ENCODE data around the gene KIAA1671. TPM values are rescaled to one million over a fixed set of nuclear protein-coding genes. Genes with fewer than 3 reads are reported as not detected.

Gene KIAA1671
- polyA plus RNA-seq, 1 donor from 2014 or later: 3.0 TPM

DNA sequence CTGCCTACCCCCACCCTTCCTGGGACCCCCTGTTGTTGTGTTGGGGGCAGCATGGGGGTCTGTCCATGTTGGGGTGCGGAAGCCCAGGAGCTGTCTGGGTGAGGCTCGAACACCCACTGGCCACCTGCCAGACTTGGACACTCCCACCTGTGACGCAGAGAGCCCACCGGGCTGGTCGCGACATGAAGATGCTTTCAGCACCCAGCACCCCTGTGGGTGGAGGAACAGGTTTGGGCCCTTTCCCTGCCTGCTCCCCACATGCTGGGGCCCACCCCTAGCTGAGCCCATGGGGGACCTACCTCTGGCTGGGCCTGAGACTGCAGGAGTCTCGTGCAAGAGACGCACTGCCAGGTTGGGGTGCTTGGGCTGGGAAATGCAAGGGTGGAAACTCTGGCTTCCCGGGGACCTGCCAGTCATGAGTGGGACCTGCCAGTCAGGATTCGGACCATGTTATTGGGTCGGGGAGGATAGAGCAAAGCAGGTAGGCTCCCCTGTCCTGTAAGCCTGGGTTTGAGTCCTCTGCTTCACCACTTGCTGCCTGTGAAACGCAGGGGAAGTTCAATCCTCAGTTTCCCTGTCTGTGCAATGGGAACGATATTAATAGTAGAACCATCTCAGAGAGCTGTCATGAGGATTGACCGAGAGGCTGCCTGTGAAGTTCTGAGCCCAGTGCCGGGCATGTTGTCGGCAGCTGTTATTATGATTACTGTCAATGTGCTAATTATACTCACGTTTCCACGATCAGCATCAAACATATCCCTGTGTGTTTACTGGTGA lies 24.1 kb downstream of the KIAA1671 start:
- no peak overlapping the region for H3K9ac ChIP-seq (ENCODE audit: low read length)
- TF ChIP-seq EP300 (conservative IDR thresholded peaks at IDR 0.05; ENCODE audit: poor library complexity, severe bottlenecking) (no peak), EZH2 (IDR thresholded peaks at IDR 0.05; ENCODE audit: borderline replicate concordance, insufficient read depth, low read length, poor library complexity, severe bottlenecking) (no peak), RAD21 (conservative IDR thresholded peaks at IDR 0.05) (no peak), SMC3 (conservative IDR thresholded peaks at IDR 0.05; ENCODE audit: poor library complexity) (no peak), POLR2AphosphoS5 (IDR thresholded peaks at IDR 0.05) (no peak), MXI1 (conservative IDR thresholded peaks at IDR 0.05; ENCODE audit: poor library complexity, severe bottlenecking) (no peak), TAF1 (IDR thresholded peaks at IDR 0.05; ENCODE audit: low read depth) (no peak)
- TF ChIP-seq, protein P1, sequence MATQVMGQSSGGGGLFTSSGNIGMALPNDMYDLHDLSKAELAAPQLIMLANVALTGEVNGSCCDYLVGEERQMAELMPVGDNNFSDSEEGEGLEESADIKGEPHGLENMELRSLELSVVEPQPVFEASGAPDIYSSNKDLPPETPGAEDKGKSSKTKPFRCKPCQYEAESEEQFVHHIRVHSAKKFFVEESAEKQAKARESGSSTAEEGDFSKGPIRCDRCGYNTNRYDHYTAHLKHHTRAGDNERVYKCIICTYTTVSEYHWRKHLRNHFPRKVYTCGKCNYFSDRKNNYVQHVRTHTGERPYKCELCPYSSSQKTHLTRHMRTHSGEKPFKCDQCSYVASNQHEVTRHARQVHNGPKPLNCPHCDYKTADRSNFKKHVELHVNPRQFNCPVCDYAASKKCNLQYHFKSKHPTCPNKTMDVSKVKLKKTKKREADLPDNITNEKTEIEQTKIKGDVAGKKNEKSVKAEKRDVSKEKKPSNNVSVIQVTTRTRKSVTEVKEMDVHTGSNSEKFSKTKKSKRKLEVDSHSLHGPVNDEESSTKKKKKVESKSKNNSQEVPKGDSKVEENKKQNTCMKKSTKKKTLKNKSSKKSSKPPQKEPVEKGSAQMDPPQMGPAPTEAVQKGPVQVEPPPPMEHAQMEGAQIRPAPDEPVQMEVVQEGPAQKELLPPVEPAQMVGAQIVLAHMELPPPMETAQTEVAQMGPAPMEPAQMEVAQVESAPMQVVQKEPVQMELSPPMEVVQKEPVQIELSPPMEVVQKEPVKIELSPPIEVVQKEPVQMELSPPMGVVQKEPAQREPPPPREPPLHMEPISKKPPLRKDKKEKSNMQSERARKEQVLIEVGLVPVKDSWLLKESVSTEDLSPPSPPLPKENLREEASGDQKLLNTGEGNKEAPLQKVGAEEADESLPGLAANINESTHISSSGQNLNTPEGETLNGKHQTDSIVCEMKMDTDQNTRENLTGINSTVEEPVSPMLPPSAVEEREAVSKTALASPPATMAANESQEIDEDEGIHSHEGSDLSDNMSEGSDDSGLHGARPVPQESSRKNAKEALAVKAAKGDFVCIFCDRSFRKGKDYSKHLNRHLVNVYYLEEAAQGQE (IDR thresholded peaks at IDR 0.05; ENCODE audit: borderline replicate concordance): no peak
- TF ChIP-seq, protein P2, sequence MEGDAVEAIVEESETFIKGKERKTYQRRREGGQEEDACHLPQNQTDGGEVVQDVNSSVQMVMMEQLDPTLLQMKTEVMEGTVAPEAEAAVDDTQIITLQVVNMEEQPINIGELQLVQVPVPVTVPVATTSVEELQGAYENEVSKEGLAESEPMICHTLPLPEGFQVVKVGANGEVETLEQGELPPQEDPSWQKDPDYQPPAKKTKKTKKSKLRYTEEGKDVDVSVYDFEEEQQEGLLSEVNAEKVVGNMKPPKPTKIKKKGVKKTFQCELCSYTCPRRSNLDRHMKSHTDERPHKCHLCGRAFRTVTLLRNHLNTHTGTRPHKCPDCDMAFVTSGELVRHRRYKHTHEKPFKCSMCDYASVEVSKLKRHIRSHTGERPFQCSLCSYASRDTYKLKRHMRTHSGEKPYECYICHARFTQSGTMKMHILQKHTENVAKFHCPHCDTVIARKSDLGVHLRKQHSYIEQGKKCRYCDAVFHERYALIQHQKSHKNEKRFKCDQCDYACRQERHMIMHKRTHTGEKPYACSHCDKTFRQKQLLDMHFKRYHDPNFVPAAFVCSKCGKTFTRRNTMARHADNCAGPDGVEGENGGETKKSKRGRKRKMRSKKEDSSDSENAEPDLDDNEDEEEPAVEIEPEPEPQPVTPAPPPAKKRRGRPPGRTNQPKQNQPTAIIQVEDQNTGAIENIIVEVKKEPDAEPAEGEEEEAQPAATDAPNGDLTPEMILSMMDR (IDR thresholded peaks at IDR 0.05; ENCODE audit: poor library complexity, severe bottlenecking): no peak
- H3K27ac ChIP-seq (ENCODE audit: low read length): no peak overlapping the region
- H3K79me2 ChIP-seq (replicated peaks; ENCODE audit: insufficient read depth, low read length): no peaks in the 10 kb centered on the region
- H3K9me2 ChIP-seq (ENCODE audit: insufficient read depth, low read length): no peaks in the 10 kb centered on the region
- no peaks in the 10 kb centered on the region for H3F3A ChIP-seq (ENCODE audit: insufficient read depth, low read length, poor library complexity, severe bottlenecking)
- no peak overlapping the region for H3K4me3 ChIP-seq (ENCODE audit: low read length)
- H2AFZ ChIP-seq (ENCODE audit: low read depth, low read length): no peak overlapping the region
- no peak overlapping the region for H3K4me2 ChIP-seq (ENCODE audit: low read length)
- no peaks in the 10 kb centered on the region for H3K27me3 ChIP-seq (ENCODE audit: insufficient read depth, low read depth, low read length)
- no peaks in the 10 kb centered on the region for H3K9me3 ChIP-seq (ENCODE audit: low read length)
- no peaks in the 10 kb centered on the region for H3K36me3 ChIP-seq (ENCODE audit: insufficient read depth, low read length)
- H4K20me1 ChIP-seq (ENCODE audit: insufficient read depth): no peaks in the 10 kb centered on the region

DNA sequence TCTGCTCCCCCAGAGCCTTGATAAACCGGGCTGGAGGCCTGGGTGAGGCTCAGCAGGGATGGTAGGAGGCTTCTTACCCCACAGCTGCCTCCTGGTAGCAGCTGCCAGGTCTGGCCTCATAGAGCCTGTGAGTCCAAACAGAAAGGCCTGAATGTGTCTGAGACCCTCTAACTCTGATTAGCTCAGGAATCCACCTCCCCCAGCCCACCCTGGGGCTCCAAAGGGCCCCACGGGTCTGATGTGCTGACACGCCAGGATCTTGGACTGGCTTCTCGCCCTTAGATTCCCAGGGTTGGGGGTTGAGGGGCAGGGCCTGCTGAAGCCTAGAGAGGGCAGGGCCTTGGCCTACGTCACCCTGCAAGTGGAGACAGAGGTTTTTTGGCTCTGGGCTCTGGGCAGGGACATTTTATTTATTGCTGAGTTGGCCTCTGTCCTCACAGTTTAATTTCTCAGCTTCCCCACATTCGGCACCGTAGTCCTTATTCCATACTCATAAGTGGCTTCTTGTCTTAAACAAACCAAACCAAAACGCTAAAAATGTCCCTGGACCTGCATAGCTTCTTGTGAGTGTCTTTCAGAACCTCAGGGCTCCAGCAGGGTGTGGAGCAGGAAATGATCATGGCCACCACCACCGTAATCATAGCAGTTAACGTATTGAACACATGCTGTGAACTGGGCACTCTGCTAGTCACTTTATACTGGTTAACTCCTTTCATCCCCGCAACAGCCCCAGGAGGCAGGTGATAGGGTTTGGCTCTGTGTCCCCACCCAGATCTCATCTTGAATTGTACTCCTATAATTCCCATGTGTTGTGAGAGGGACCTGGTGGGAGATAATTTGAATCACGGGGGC lies 25.1 kb downstream of the KIAA1671 start:
- no peaks in the 10 kb centered on the region for H3K79me2 ChIP-seq (replicated peaks; ENCODE audit: insufficient read depth, low read length)
- no peaks in the 10 kb centered on the region for H3K36me3 ChIP-seq (ENCODE audit: insufficient read depth, low read length)
- no peaks in the 10 kb centered on the region for H3F3A ChIP-seq (ENCODE audit: insufficient read depth, low read length, poor library complexity, severe bottlenecking)
- no peak overlapping the region for H3K4me3 ChIP-seq (ENCODE audit: low read length)
- H3K27me3 ChIP-seq (ENCODE audit: insufficient read depth, low read depth, low read length): no peaks in the 10 kb centered on the region
- TF ChIP-seq POLR2AphosphoS5 (IDR thresholded peaks at IDR 0.05) (peak; percentile 46), SMC3 (conservative IDR thresholded peaks at IDR 0.05; ENCODE audit: poor library complexity) (no peak)
- H2AFZ ChIP-seq (ENCODE audit: low read depth, low read length): no peak overlapping the region
- no peak overlapping the region for H3K9ac ChIP-seq (ENCODE audit: low read length)
- no peaks in the 10 kb centered on the region for H3K9me3 ChIP-seq (ENCODE audit: low read length)
- H3K4me2 ChIP-seq (ENCODE audit: low read length): no peak overlapping the region
- no peak overlapping the region for H3K27ac ChIP-seq (ENCODE audit: low read length)
- no peaks in the 10 kb centered on the region for H3K9me2 ChIP-seq (ENCODE audit: insufficient read depth, low read length)
- no peaks in the 10 kb centered on the region for H4K20me1 ChIP-seq (ENCODE audit: insufficient read depth)
